ENCODE results near the gene PTPRG. TPM values are rescaled to one million over a fixed set of nuclear protein-coding genes. Genes with fewer than 3 reads are reported as not detected.

PTPRG gene
- total RNA-seq, 1 experiment from 2014 or later = 32.1 TPM

DNA sequence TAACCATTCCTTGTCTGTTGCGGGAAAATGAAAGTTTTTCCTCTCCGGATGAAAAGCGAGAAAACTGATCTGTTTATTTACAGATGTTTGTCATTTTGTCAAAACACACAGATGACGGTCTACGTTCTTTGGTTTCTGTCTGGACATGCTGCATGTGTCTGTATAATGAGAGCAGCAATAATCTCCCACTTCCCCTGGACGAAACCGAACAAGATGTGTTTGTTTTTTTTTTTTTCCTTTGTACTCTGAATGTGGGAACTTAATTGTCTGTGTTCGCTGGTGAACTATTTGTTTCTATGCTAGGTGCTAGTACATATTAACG, 33.6 kb downstream of the PTPRG start:
- peaks cover 52% of the 10 kb centered on the region for H3K79me2 ChIP-seq (ENCODE audit: insufficient read depth, low read length)
- no peak for DNase-seq (ENCODE audit: low read depth, low spot score)

DNA sequence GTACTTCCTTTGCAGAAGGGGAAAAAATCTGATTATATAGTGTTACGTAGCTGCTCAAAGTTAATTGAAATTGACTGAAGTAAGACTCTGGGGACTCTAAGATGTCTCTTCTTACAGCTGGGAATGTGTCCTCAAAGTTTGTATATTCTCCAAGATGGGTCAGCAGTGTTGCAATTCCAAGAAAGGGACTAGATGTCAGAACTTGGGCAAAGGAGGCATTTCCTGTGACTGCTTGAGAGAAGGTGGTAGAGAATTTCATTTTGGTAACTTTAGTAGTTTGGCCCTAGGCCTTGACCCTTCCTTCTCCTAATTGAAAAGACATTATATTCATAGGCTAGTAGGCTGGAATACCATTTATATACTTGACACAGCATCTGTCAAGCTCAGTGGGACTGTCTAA, 33.9 kb downstream of the PTPRG start:
- no peaks in the 10 kb centered on the region for H3K9me3 ChIP-seq (ENCODE audit: control insufficient read depth in 1 of 2, insufficient read depth in 1 of 2, low read depth in 1 of 2, low read length in 2 of 2)
- ChIA-PET CTCF (no interaction called here), POLR2A (no interaction called here), RAD21 (ENCODE audit: low non-redundant PET in 1 of 2, low total read pairs in 2 of 2, uncharacterized antibody in 2 of 2, unreplicated experiment in 2 of 2) (no interaction called here)
- no TSS peak for BruUV-seq (replicated peaks)
- no peaks in the 10 kb centered on the region for H3K4me1 ChIP-seq (ENCODE audit: control insufficient read depth in 1 of 2, insufficient read depth in 2 of 2, low read length in 2 of 2)
- peaks cover 54% of the 10 kb centered on the region for H3K79me2 ChIP-seq (ENCODE audit: insufficient read depth, low read length)
- intact Hi-C loops (cut with micrococcal nuclease) = no loop called here
- DNase-seq (ENCODE audit: low read depth, low spot score) = no peak
- no peak for TF ChIP-seq CBX3 (IDR thresholded peaks at IDR 0.05; ENCODE audit: low read depth)
- TF ChIP-seq RAD21 (IDR thresholded peaks at IDR 0.05; ENCODE audit: low read depth) = no peak
- TF ChIP-seq SRF (IDR thresholded peaks at IDR 0.05; ENCODE audit: low read depth) = no peak
- TF ChIP-seq CEBPB (IDR thresholded peaks at IDR 0.05; ENCODE audit: low read depth) = no peak
- TF ChIP-seq ZNF274 (IDR thresholded peaks at IDR 0.05; ENCODE audit: low read depth, low read length) = no peak
- H3K4me3 ChIP-seq (replicated peaks in 1 of 2; ENCODE audit: low read depth in 1 of 2, low read length in 2 of 2) = no peak overlapping the region
- H4K20me1 ChIP-seq (ENCODE audit: insufficient read depth) = no peaks in the 10 kb centered on the region
- no peak overlapping the region for H3K4me2 ChIP-seq (ENCODE audit: low read length)
- no peaks in the 10 kb centered on the region for H3K27me3 ChIP-seq (ENCODE audit: insufficient read depth, low read length)
- ATAC-seq = no peak
- no peak overlapping the region for H3K9ac ChIP-seq (ENCODE audit: low read length)
- H3K27ac ChIP-seq (ENCODE audit: low read depth, low read length) = no peak overlapping the region
- no peaks in the 10 kb centered on the region for H3K36me3 ChIP-seq (ENCODE audit: control insufficient read depth in 1 of 2, insufficient read depth in 2 of 2, low read length in 2 of 2)
- H2AFZ ChIP-seq (ENCODE audit: low read depth, low read length, poor library complexity, severe bottlenecking) = no peak overlapping the region
- no peaks in the 10 kb centered on the region for H3K9me2 ChIP-seq (ENCODE audit: insufficient read depth)

More for the DNA sequence above, 33.6 kb downstream of the PTPRG start:
- TF ChIP-seq, protein P1, sequence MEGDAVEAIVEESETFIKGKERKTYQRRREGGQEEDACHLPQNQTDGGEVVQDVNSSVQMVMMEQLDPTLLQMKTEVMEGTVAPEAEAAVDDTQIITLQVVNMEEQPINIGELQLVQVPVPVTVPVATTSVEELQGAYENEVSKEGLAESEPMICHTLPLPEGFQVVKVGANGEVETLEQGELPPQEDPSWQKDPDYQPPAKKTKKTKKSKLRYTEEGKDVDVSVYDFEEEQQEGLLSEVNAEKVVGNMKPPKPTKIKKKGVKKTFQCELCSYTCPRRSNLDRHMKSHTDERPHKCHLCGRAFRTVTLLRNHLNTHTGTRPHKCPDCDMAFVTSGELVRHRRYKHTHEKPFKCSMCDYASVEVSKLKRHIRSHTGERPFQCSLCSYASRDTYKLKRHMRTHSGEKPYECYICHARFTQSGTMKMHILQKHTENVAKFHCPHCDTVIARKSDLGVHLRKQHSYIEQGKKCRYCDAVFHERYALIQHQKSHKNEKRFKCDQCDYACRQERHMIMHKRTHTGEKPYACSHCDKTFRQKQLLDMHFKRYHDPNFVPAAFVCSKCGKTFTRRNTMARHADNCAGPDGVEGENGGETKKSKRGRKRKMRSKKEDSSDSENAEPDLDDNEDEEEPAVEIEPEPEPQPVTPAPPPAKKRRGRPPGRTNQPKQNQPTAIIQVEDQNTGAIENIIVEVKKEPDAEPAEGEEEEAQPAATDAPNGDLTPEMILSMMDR (IDR thresholded peaks at IDR 0.05 in 2 of 3, conservative IDR thresholded peaks at IDR 0.05 in 1 of 3; ENCODE audit: borderline replicate concordance in 1 of 3, insufficient read depth in 1 of 3, low read depth in 2 of 3, low read length in 2 of 3) = no peak
- TF ChIP-seq SIN3A (IDR thresholded peaks at IDR 0.05; ENCODE audit: low read depth) (no peak), ZNF274 (IDR thresholded peaks at IDR 0.05; ENCODE audit: low read depth, low read length) (no peak), SP1 (IDR thresholded peaks at IDR 0.05; ENCODE audit: low read depth) (no peak)
- ChIA-PET POLR2A (no interaction called here), CTCF (no interaction called here), RAD21 (ENCODE audit: low non-redundant PET in 1 of 2, low total read pairs in 2 of 2, uncharacterized antibody in 2 of 2, unreplicated experiment in 2 of 2) (no interaction called here)
- Histone ChIP-seq H3K27ac (ENCODE audit: low read depth, low read length) (no peak overlapping the region), H3K4me3 (replicated peaks in 1 of 2; ENCODE audit: low read depth in 1 of 2, low read length in 2 of 2) (no peak overlapping the region), H4K20me1 (ENCODE audit: insufficient read depth) (no peaks in the 10 kb centered on the region), H3K9me3 (ENCODE audit: control insufficient read depth in 1 of 2, insufficient read depth in 1 of 2, low read depth in 1 of 2, low read length in 2 of 2) (no peaks in the 10 kb centered on the region), H3K9ac (ENCODE audit: low read length) (no peak overlapping the region), H3K36me3 (ENCODE audit: control insufficient read depth in 1 of 2, insufficient read depth in 2 of 2, low read length in 2 of 2) (no peaks in the 10 kb centered on the region), H3K27me3 (ENCODE audit: insufficient read depth, low read length) (no peaks in the 10 kb centered on the region), H3K9me2 (ENCODE audit: insufficient read depth) (no peaks in the 10 kb centered on the region), H3K4me2 (ENCODE audit: low read length) (no peak overlapping the region), H2AFZ (ENCODE audit: low read depth, low read length, poor library complexity, severe bottlenecking) (no peak overlapping the region), H3K4me1 (ENCODE audit: control insufficient read depth in 1 of 2, insufficient read depth in 2 of 2, low read length in 2 of 2) (peaks cover 0 to 1% of the 10 kb centered on the region in 2 experiments; a peak in 1 of 4 replicates)
- intact Hi-C loops (cut with micrococcal nuclease) = no loop called here
- no peak for ATAC-seq
- no TSS peak for BruUV-seq (replicated peaks)
